NCI-H774 (cell line): ENCODE measurements around the gene RXYLT1.
A peak's percentile ranks its signal among the peaks of the same experiment; 100 is the strongest.
"Not testable (repeated sequence)": the region's sequence is repeated elsewhere in the genome, so short reads cannot be mapped to it uniquely, and the experiment has no call there.

Experiments used
- DNase-seq: peaks from one replicate; lab custom pipeline; 2025; lab: John Stamatoyannopoulos, UW

RXYLT1 gene

GRCh38 chr12:63802012-63802608 is 22.4 kb downstream of the RXYLT1 start:
- peak; percentile 42 for DNase-seq

- DNase-seq, result no peak
Observed at GRCh38 chr12:63804746-63805145, 25.0 kb downstream of the RXYLT1 start.

GRCh38 chr12:63805704-63806672 is 26.3 kb downstream of the RXYLT1 start:
- DNase-seq, result peak; percentile 93

- no peak for DNase-seq
Observed at GRCh38 chr12:63808631-63809030, 28.9 kb downstream of the RXYLT1 start.

GRCh38 chr12:63809566-63809965 is 29.9 kb downstream of the RXYLT1 start:
- no peak for DNase-seq

GRCh38 chr12:63811334-63811733 is 31.6 kb downstream of the RXYLT1 start:
- no peak for DNase-seq

GRCh38 chr12:63811755-63812154 is 32.0 kb downstream of the RXYLT1 start:
- DNase-seq, result no peak

- DNase-seq, result no peak
Observed at GRCh38 chr12:63814146-63814772, 34.5 kb downstream of the RXYLT1 start.

- no peak for DNase-seq
Observed at GRCh38 chr12:63815482-63815852, 35.8 kb downstream of the RXYLT1 start.

GRCh38 chr12:63816031-63816430 is 36.3 kb downstream of the RXYLT1 start:
- DNase-seq, result no peak

- DNase-seq, result no peak
Observed at GRCh38 chr12:63820427-63820826, 40.7 kb downstream of the RXYLT1 start.

GRCh38 chr12:63821781-63822251 is 42.1 kb downstream of the RXYLT1 start:
- DNase-seq, result no peak

- no peak for DNase-seq
Observed at GRCh38 chr12:63822352-63822751, 42.6 kb downstream of the RXYLT1 start.

GRCh38 chr12:63823040-63823439 is 43.3 kb downstream of the RXYLT1 start:
- peak; percentile 44 for DNase-seq

- peak; percentile 55 for DNase-seq
Observed at GRCh38 chr12:63826006-63826585, 46.4 kb downstream of the RXYLT1 start.

GRCh38 chr12:63828867-63829266 is 49.2 kb downstream of the RXYLT1 start:
- DNase-seq, result no peak

GRCh38 chr12:63836046-63836445 is 56.3 kb downstream of the RXYLT1 start:
- DNase-seq, result no peak

GRCh38 chr12:63836936-63837335 is 57.2 kb downstream of the RXYLT1 start:
- DNase-seq, result no peak

GRCh38 chr12:63838411-63838810 is 58.7 kb downstream of the RXYLT1 start:
- DNase-seq, result no peak

- DNase-seq, result no peak
Observed at GRCh38 chr12:63841011-63841410, 61.3 kb downstream of the RXYLT1 start.

GRCh38 chr12:63841571-63841970 is 61.9 kb downstream of the RXYLT1 start:
- DNase-seq, result no peak

- DNase-seq, result not testable (repeated sequence)
Observed at GRCh38 chr12:63842750-63843149, 63.0 kb downstream of the RXYLT1 start.
